Measurements from ENCODE around the gene SERPINA1.

The SERPINA1 gene

GRCh38 chr14:94340533-94340932 lies 47.9 kb downstream of the SERPINA1 start:
- Histone ChIP-seq H3K36me3 (ENCODE audit: control insufficient read depth in 5 of 5, insufficient read depth in 5 of 5, low read length in 5 of 5) (no peaks in the 10 kb centered on the region), H3K9me3 (ENCODE audit: control insufficient read depth in 5 of 5, low read length in 5 of 5) (no peaks in the 10 kb centered on the region), H3K9ac (ENCODE audit: low read length in 5 of 5) (no peak overlapping the region), H3K27ac (ENCODE audit: low read depth, low read length) (no peak overlapping the region), H3K4me3 (ENCODE audit: low read depth in 1 of 5, low read length in 5 of 5) (no peak overlapping the region), H3K27me3 (ENCODE audit: control insufficient read depth in 5 of 5, insufficient read depth in 4 of 5, low read length in 5 of 5) (peaks cover 0 to 3% (median 0%) of the 10 kb centered on the region in 5 donors), H3K4me1 (ENCODE audit: control insufficient read depth in 5 of 5, insufficient read depth in 5 of 5, low read length in 5 of 5) (peaks cover 0 to 29% (median 20%) of the 10 kb centered on the region in 5 donors)

DNA sequence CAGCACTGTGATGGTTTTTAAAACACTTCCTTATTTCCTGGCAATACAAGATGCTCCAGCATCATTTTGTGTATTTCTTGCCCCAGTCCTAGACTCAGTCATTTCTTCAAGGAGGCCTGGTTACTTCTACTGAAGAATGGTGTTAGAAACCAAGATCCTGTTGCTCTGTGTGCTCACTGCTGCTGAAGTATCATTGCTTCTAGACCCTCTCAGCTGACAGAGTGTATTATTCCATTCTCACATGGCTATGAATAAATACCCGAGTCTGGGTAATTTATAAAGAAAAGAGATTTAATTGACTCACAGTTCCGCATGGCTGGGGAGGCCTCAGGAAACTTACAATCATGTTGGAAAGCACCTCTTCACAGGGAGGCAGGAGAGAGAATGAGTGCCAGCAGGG lies 50.4 kb downstream of the SERPINA1 start:
- no peaks in the 10 kb centered on the region for H3K27me3 ChIP-seq (ENCODE audit: control insufficient read depth in 5 of 5, insufficient read depth in 4 of 5, low read length in 5 of 5)
- H3K36me3 ChIP-seq (ENCODE audit: control insufficient read depth in 5 of 5, insufficient read depth in 5 of 5, low read length in 5 of 5): no peaks in the 10 kb centered on the region
- H3K27ac ChIP-seq (ENCODE audit: low read depth, low read length): no peak overlapping the region
- no peak overlapping the region for H3K9ac ChIP-seq (ENCODE audit: low read length in 5 of 5)
- H3K4me1 ChIP-seq (ENCODE audit: control insufficient read depth in 5 of 5, insufficient read depth in 5 of 5, low read length in 5 of 5): peaks cover 0 to 15% (median 15%) of the 10 kb centered on the region in 5 donors
- H3K9me3 ChIP-seq (ENCODE audit: control insufficient read depth in 5 of 5, low read length in 5 of 5): no peaks in the 10 kb centered on the region
- no peak overlapping the region for H3K4me3 ChIP-seq (ENCODE audit: low read depth in 1 of 5, low read length in 5 of 5)

GRCh38 chr14:94337274-94337673 lies 51.1 kb downstream of the SERPINA1 start:
- no peak overlapping the region for H3K27ac ChIP-seq (ENCODE audit: low read depth, low read length)
- H3K4me1 ChIP-seq (ENCODE audit: control insufficient read depth in 5 of 5, insufficient read depth in 5 of 5, low read length in 5 of 5): peaks cover 0 to 8% (median 8%) of the 10 kb centered on the region in 5 donors
- no peak overlapping the region for H3K9ac ChIP-seq (ENCODE audit: low read length in 5 of 5)
- no peaks in the 10 kb centered on the region for H3K36me3 ChIP-seq (ENCODE audit: control insufficient read depth in 5 of 5, insufficient read depth in 5 of 5, low read length in 5 of 5)
- no peaks in the 10 kb centered on the region for H3K9me3 ChIP-seq (ENCODE audit: control insufficient read depth in 5 of 5, low read length in 5 of 5)
- H3K27me3 ChIP-seq (ENCODE audit: control insufficient read depth in 5 of 5, insufficient read depth in 4 of 5, low read length in 5 of 5): no peaks in the 10 kb centered on the region
- H3K4me3 ChIP-seq (ENCODE audit: low read depth in 1 of 5, low read length in 5 of 5): no peak overlapping the region

GRCh38 chr14:94334872-94335271 lies 53.5 kb downstream of the SERPINA1 start:
- Histone ChIP-seq H3K4me3 (ENCODE audit: low read depth in 1 of 5, low read length in 5 of 5) (no peak overlapping the region), H3K9me3 (ENCODE audit: control insufficient read depth in 5 of 5, low read length in 5 of 5) (no peaks in the 10 kb centered on the region), H3K9ac (ENCODE audit: low read length in 5 of 5) (no peak overlapping the region), H3K27ac (ENCODE audit: low read depth, low read length) (no peak overlapping the region), H3K27me3 (ENCODE audit: control insufficient read depth in 5 of 5, insufficient read depth in 4 of 5, low read length in 5 of 5) (no peaks in the 10 kb centered on the region), H3K4me1 (ENCODE audit: control insufficient read depth in 5 of 5, insufficient read depth in 5 of 5, low read length in 5 of 5) (peaks cover 0 to 6% (median 0%) of the 10 kb centered on the region in 5 donors), H3K36me3 (ENCODE audit: control insufficient read depth in 5 of 5, insufficient read depth in 5 of 5, low read length in 5 of 5) (no peaks in the 10 kb centered on the region)

DNA sequence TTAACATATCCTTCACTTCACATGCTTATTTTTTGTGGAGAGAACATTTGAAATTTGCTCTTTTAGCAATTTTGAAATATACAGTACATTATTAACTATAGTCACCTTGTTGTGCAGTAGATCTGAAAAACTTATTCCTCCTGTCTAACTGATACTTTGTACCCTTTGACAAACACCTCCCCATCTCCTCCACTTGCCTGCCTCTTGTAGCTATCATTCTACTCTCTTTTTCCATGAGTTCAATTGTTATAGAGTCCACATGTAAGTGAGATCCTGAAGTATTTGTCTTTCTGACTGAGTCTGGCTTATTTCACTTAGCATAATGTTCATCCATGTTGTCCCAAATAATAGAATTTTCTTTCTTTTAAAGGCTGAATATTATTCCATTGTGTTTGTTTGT lies 55.8 kb downstream of the SERPINA1 start:
- Histone ChIP-seq H3K4me1 (ENCODE audit: control insufficient read depth in 5 of 5, insufficient read depth in 5 of 5, low read length in 5 of 5) (peaks cover 0 to 6% (median 0%) of the 10 kb centered on the region in 5 donors), H3K27ac (ENCODE audit: low read depth, low read length) (no peak overlapping the region), H3K9ac (ENCODE audit: low read length in 5 of 5) (no peak overlapping the region), H3K27me3 (ENCODE audit: control insufficient read depth in 5 of 5, insufficient read depth in 4 of 5, low read length in 5 of 5) (no peaks in the 10 kb centered on the region), H3K9me3 (ENCODE audit: control insufficient read depth in 5 of 5, low read length in 5 of 5) (no peaks in the 10 kb centered on the region), H3K36me3 (ENCODE audit: control insufficient read depth in 5 of 5, insufficient read depth in 5 of 5, low read length in 5 of 5) (no peaks in the 10 kb centered on the region), H3K4me3 (ENCODE audit: low read depth in 1 of 5, low read length in 5 of 5) (no peak overlapping the region)

DNA sequence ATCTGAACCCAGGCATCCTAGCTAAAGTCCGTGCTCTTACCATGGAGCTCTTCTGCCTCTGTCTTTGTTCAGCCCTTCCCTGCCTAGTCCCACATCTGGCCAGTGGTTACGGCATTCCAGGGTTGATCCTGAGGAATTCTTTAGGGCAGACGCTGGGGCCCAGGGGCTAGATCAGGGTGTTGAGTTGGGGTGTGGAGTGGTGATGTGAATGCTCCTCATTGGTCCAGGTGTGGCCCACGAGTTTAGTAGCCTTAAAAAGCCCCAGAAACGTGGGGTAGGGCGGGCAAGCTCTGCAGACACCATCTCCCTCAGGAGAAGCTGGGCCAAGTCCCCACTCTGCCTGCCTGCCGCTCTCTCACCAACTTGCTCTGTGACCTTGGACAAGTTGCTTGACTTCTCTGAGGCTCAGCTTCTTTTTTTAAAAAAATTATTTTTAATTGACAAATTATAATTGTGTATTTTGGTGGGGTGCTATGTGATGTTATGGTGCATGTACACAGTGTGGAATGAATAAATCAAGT lies 56.3 kb downstream of the SERPINA1 start:
- Histone ChIP-seq H3K36me3 (ENCODE audit: control insufficient read depth in 5 of 5, insufficient read depth in 5 of 5, low read length in 5 of 5) (no peaks in the 10 kb centered on the region), H3K9me3 (ENCODE audit: control insufficient read depth in 5 of 5, low read length in 5 of 5) (no peaks in the 10 kb centered on the region), H3K4me1 (ENCODE audit: control insufficient read depth in 5 of 5, insufficient read depth in 5 of 5, low read length in 5 of 5) (peaks cover 0 to 6% (median 0%) of the 10 kb centered on the region in 5 donors), H3K9ac (ENCODE audit: low read length in 5 of 5) (no peak overlapping the region), H3K27me3 (ENCODE audit: control insufficient read depth in 5 of 5, insufficient read depth in 4 of 5, low read length in 5 of 5) (no peaks in the 10 kb centered on the region), H3K27ac (ENCODE audit: low read depth, low read length) (no peak overlapping the region), H3K4me3 (ENCODE audit: low read depth in 1 of 5, low read length in 5 of 5) (no peak overlapping the region)

GRCh38 chr14:94331462-94331861 lies 56.9 kb downstream of the SERPINA1 start:
- Histone ChIP-seq H3K27me3 (ENCODE audit: control insufficient read depth in 5 of 5, insufficient read depth in 4 of 5, low read length in 5 of 5) (no peaks in the 10 kb centered on the region), H3K36me3 (ENCODE audit: control insufficient read depth in 5 of 5, insufficient read depth in 5 of 5, low read length in 5 of 5) (no peaks in the 10 kb centered on the region), H3K9me3 (ENCODE audit: control insufficient read depth in 5 of 5, low read length in 5 of 5) (no peaks in the 10 kb centered on the region), H3K27ac (ENCODE audit: low read depth, low read length) (no peak overlapping the region), H3K4me3 (ENCODE audit: low read depth in 1 of 5, low read length in 5 of 5) (no peak overlapping the region), H3K4me1 (ENCODE audit: control insufficient read depth in 5 of 5, insufficient read depth in 5 of 5, low read length in 5 of 5) (peaks cover 0 to 6% (median 0%) of the 10 kb centered on the region in 5 donors), H3K9ac (ENCODE audit: low read length in 5 of 5) (no peak overlapping the region)

- H3K9ac ChIP-seq (ENCODE audit: low read length in 5 of 5): no peak overlapping the region
- H3K27me3 ChIP-seq (ENCODE audit: control insufficient read depth in 5 of 5, insufficient read depth in 4 of 5, low read length in 5 of 5): no peaks in the 10 kb centered on the region
- no peaks in the 10 kb centered on the region for H3K9me3 ChIP-seq (ENCODE audit: control insufficient read depth in 5 of 5, low read length in 5 of 5)
- H3K4me1 ChIP-seq (ENCODE audit: control insufficient read depth in 5 of 5, insufficient read depth in 5 of 5, low read length in 5 of 5): peaks cover 0 to 6% (median 0%) of the 10 kb centered on the region in 5 donors
- H3K4me3 ChIP-seq (ENCODE audit: low read depth in 1 of 5, low read length in 5 of 5): no peak overlapping the region
- H3K27ac ChIP-seq (ENCODE audit: low read depth, low read length): no peak overlapping the region
- H3K36me3 ChIP-seq (ENCODE audit: control insufficient read depth in 5 of 5, insufficient read depth in 5 of 5, low read length in 5 of 5): no peaks in the 10 kb centered on the region
These were observed 57.5 kb downstream of the SERPINA1 start for GRCh38 chr14:94330857-94331256.

- no peaks in the 10 kb centered on the region for H3K27me3 ChIP-seq (ENCODE audit: control insufficient read depth in 5 of 5, insufficient read depth in 4 of 5, low read length in 5 of 5)
These were observed 58.0 kb downstream of the SERPINA1 start for GRCh38 chr14:94330432-94330831.

GRCh38 chr14:94329857-94330256 lies 58.5 kb downstream of the SERPINA1 start:
- H3K9me3 ChIP-seq (ENCODE audit: control insufficient read depth in 5 of 5, low read length in 5 of 5): no peaks in the 10 kb centered on the region
- peaks cover 0 to 6% (median 0%) of the 10 kb centered on the region in 5 donors for H3K4me1 ChIP-seq (ENCODE audit: control insufficient read depth in 5 of 5, insufficient read depth in 5 of 5, low read length in 5 of 5)
- H3K4me3 ChIP-seq (ENCODE audit: low read depth in 1 of 5, low read length in 5 of 5): no peak overlapping the region
- H3K27ac ChIP-seq (ENCODE audit: low read depth, low read length): no peak overlapping the region
- H3K9ac ChIP-seq (ENCODE audit: low read length in 5 of 5): no peak overlapping the region
- H3K27me3 ChIP-seq (ENCODE audit: control insufficient read depth in 5 of 5, insufficient read depth in 4 of 5, low read length in 5 of 5): no peaks in the 10 kb centered on the region
- no peaks in the 10 kb centered on the region for H3K36me3 ChIP-seq (ENCODE audit: control insufficient read depth in 5 of 5, insufficient read depth in 5 of 5, low read length in 5 of 5)

More at GRCh38 chr14:94330432-94330831, 58.0 kb downstream of the SERPINA1 start:
- H3K9me3 ChIP-seq (ENCODE audit: control insufficient read depth in 5 of 5, low read length in 5 of 5): no peaks in the 10 kb centered on the region
- H3K27ac ChIP-seq (ENCODE audit: low read depth, low read length): no peak overlapping the region
- no peak overlapping the region for H3K9ac ChIP-seq (ENCODE audit: low read length in 5 of 5)
- peaks cover 0 to 6% (median 0%) of the 10 kb centered on the region in 5 donors for H3K4me1 ChIP-seq (ENCODE audit: control insufficient read depth in 5 of 5, insufficient read depth in 5 of 5, low read length in 5 of 5)
- H3K36me3 ChIP-seq (ENCODE audit: control insufficient read depth in 5 of 5, insufficient read depth in 5 of 5, low read length in 5 of 5): no peaks in the 10 kb centered on the region
- H3K4me3 ChIP-seq (ENCODE audit: low read depth in 1 of 5, low read length in 5 of 5): no peak overlapping the region

All from subcutaneous abdominal adipose tissue (tissue), 5 donors.